HG03039 (cell line): Measurements from ENCODE around the gene CD80.
"Not testable (repeated sequence)": the region's sequence is repeated elsewhere in the genome, so short reads cannot be mapped to it uniquely, and the experiment has no call there.

Experiments
- ATAC-seq: cut with Tn5 transposase; IDR thresholded peaks from one replicate; pipeline ENCODE4 v1.9.1; 2021; ENCODE audit warnings: mild to moderate bottlenecking, moderate library complexity; ENCODE audit not compliant: unreplicated experiment

Gene CD80

DNA sequence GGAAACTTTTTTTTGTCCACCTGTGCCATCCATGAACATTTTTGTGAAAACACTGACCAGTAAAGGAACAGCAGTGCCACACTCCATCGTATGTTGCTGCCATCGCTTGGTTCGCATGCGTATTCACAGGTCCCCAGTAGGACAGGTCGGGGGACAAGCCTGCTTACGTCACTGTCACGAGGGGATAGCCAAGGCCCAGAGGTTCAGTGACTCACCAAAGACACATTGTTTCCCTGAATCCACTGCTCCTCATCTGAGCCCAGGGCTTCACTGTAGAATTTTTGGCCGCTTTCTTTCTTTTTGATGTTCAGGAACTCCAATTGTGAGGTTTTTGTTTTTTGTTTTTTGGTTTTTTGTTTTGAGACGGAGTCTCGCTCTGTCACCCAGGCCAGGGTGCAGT lies 25.8 kb upstream of the CD80 start:
- no peak for ATAC-seq

DNA sequence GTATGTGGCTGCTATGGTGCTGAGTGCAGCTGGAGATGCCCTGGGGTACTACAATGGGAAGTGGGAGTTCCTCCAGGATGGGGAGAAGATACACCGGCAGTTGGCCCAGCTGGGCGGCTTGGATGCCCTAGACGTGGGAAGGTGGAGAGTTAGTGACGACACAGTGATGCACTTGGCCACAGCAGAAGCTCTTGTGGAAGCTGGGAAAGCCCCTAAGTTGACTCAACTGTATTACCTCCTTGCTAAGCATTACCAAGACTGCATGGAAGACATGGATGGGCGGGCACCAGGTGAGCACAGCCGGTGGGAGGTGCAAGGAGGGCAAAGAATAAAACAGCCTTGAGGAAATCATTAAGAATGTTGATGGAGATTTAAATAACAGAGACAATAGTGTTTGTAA lies 22.8 kb upstream of the CD80 start:
- peak; percentile 42 for ATAC-seq

DNA sequence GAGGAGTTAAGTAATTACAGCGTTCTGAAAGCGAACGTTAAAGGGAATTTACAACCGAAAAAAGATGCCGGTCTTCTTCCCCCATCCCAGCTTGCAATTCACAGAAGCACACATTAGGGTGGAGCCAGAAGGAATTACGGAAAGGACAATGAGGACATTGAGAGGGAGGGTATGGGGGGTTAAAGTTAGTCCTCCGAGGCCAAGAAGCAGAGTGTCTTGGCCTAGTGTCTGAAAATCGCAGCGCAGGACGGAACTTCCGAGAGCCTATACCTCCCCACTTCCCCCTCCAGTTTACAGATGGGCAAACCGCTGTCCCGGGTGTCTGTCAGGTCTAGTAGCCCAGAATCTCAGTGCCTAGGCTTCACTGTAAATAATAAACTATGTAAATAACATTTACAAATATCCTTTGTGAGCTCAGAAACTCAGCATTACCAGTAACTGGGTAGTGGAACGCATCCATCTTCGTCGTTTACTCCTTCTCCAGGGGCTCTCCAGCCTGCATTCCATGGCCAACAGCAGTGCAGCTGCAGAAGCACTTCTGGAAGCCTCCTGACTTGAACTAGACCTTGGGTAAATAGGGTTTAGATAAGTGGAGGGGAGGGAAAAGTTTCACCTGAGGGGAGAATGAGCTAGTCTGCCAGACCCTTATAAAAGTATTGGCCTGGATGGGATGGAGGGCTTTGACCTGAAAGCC lies 20.8 kb upstream of the CD80 start:
- peak; percentile 45 for ATAC-seq

DNA sequence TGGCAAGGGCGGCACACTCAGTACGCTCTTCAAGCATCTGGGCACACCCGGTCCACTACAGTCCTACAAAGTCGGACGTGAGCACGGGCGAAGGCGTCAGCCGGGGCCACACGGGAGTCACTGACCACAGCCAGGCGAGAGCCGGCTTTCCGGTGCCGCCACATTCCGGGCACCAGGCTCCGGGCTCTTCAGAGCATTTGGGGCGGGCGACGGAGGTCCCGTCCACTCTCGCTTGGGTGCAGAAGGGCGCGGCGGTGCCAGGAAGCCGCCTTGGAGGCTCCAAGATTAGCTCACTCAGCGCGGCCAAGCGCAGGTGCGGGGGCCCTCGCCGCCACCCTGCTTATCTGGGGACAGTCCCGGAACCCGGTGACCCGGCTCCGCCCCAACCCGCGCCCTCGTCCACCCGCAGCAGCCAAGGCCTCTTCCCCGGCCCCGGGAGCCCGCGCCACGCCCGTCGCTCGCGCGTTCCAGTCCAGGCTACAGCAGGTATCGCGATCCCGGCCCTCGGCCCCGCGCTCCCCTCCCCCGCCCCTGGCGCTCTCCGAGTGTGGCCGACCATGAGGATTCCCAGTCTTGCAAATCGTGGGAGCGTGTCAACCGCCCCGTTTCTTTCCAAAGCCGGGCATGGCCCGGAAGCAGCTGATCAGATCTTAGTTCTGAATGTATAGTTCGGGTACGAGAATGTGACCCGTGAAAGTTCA lies 20.1 kb upstream of the CD80 start, which contains the start of gene ADPRH:
Gene ADPRH, plus strand, starts transcription at position 127 of the 701 bp plus-strand sequence. CDS start 2,678 bp downstream, outside the sequence.
- peak; percentile 47 for ATAC-seq

DNA sequence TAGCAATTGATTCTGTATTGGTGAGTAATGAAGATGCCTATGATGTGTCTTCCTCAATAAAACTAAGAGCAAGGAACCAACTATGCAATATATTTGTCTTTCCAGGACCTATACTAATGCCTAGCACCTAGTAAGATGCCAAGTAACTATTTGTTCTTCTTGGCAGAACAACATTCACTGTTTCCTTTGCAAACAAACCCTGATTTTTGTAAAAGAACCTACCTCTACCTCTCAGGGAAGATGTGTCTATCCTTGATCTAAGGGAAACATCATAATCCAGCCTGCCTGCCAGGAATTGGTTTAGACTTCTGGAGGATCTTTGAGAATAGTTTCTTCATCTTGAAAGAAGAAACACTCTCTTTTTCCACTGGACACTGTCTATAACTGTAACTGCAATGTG lies 16.1 kb upstream of the CD80 start:
- ATAC-seq, result no peak

DNA sequence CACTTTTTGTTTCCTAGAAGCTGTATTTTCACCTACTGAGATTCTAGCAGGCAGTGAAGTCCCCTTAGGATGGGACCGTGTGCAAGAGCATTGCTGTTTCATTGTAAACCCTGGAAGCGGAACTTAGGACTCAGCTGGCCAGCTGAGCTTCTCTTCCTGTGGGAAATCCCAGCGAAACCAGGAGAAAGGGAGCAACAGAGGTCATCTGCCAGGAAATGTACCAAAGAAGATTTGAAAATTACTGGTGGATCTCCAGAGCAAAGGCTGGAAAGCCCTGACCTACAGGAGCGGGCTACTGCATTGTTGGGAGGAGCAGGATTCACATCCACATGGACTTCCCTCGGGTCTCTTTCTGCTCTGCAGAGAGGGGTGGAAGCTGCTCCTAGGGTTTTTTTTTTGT lies 12.3 kb upstream of the CD80 start:
- ATAC-seq, result no peak

DNA sequence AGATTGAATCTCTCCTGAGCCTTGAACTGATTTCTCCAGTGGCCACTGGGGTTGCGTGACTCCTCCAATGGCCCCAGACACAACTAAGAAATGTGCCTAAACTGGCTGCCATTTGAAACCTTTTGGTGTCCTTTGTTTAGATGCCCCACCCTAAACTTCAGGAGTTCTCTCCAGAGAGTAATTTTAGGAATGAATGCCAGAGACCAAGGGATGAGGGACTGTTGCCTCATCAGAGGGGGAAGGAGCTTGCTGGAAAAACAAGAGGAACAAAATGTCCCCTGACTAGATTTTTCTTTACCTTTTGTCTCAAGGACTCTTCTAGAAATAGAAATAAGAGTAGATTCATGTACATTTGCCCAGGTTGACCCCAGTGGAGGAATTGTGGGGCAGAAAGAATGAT lies 11.8 kb upstream of the CD80 start:
- no peak for ATAC-seq

DNA sequence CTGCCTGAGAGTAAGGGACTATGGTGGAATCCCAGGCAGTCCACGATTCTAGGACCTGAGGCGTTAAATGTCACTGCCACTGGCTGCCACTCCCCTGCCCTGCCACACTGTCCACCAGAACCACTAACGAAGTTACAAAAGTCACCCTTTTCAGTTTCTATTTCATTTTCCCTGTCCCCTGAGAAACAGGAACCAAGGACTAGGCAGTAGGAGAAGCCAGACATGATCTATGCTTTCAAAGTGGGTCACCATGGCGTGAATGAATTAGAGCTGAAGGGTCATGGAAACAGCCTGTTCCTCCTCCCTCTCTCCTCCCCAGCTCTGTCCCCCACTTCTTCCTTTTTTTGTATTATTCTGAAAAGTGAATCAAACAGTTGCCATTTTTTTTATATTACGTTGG lies 10.8 kb upstream of the CD80 start:
- ATAC-seq, result no peak

DNA sequence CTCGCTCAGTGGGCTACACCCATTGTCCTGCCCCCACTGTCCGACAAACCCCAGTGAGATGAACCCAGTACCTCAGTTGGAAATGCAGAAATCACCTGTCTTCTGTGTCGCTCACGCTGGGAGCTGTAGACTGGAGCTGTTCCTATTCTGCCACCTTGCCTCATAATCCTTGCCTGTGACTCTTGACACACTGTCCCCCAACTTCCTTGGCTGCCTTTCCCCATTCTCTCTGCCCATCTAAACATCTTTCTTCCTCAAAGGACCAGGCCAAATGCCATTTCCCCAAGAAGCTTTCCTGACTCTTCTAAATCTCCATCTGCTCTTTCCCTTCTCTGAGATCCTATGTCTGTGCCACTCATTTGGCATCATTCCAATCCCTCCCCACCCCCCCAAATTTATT lies 9.7 kb upstream of the CD80 start:
- ATAC-seq, result no peak

DNA sequence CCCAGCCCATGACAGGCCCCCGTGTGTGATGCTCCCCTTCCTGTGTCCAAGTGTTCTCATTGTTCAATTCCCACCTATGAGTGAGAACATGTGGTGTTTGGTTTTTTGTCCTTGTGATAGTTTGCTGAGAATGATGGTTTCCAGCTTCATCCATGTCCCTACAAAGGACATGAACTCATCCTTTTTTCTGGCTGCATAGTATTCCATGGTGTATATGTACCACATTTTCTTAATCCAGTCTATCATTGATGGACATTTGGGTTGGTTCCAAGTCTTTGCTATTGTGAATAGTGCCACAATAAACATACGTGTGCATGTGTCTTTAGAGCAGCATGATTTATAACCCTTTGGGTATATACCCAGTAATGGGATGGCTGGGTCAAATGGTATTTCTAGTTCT lies 3.9 kb upstream of the CD80 start:
- ATAC-seq, result not testable (repeated sequence)

DNA sequence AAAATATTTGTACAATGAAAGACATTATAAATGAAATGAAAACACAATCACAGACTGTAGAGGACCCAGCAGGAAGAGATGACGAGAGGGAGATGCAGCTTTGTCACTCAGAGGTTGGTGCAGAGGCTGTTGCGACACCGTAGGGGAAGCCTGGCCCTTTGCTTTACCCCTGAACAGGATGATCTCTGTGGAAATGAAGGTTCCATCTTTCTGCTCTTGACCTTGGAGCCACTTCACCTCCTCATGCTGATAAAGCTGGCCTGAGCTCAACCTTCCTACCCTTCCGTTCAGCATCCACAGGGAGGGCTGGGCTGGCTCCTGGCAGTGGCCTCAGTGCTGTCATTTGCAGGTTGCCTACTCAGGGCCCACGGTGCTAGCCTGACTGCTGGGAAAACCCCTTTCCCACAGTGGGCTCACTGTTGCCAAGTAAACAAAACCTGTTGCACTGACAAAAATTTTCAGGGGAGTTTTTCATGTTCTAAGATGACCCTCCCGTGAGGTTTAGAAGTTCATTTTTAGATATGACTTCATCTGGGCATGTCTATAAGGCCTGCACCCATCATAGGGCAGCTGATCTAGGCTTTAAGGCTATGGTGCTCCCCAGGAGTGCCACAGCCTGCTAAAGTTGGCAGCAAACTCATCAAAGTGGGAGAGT lies 3.0 kb upstream of the CD80 start:
- peak; percentile 68 for ATAC-seq

DNA sequence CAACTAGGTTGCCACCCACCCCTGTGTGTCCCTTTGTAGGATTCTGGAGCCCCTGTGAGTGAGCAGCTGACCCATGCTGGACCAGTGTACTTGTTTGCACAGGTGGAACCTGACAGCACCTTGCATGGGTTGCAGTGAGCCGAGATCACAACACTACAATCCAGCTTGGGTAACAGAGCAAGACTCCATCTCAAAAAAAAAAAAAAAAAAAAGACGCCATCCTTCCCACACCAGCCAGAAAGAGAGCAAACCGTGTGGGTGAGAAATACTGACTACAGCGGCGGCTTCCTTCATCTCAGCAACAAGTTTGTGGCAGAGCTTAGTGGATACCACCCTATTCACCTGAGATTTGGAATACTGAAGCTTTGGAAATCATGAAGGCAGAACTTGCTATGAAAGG lies 746 bp upstream of the CD80 start:
- no peak for ATAC-seq

DNA sequence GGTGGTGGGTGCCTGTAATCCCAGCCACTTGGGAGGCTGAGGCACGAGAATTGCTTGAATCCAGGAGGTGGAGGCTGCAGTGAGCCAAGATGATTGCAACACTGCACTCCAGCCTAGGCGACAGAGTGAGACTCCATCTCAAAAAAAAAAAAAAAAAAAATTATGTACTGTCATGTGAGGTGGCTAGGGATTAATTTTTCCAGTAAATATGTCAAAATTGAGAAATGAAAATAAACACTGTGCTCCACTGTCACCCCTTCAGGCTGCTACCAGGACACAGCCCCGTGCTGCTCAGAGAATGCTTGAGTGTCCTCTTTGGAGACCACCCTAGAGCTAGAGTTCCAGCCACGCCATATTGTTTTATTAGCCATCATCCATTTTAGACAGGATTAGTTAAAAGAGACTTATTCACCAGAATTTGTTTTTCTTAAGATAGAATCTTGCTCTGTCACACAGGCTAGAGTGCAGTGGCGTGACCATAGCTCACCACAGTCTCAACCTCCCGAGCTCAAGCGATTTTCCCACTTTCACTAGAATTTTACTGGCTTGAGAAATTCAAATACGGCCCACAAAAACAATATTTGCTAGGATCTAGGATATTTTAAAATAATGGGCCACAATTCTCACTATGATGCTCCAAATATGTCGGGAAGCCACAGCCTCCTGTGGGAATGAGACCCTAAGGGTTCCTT lies 642 bp downstream of the CD80 start:
- no peak for ATAC-seq

DNA sequence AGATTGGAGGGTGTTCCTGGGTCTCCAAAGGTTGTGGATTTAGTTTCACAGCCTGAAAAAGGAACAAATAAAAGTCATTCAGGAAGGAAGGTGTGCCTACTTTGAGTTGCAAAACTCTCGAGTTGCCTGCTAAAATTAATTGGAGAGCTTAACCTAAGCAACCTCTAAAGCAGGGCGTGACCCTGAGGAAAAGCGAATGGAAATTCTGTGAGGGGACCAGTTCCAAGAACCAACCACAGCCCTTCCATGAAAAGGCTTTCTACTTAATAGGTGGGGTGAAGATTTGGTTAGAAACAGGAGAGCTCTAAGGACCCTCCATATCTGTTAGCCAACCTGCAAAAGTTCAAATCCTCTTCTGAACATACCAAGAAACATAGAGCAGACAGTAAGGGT lies 1.5 kb downstream of the CD80 start:
- no peak for ATAC-seq

DNA sequence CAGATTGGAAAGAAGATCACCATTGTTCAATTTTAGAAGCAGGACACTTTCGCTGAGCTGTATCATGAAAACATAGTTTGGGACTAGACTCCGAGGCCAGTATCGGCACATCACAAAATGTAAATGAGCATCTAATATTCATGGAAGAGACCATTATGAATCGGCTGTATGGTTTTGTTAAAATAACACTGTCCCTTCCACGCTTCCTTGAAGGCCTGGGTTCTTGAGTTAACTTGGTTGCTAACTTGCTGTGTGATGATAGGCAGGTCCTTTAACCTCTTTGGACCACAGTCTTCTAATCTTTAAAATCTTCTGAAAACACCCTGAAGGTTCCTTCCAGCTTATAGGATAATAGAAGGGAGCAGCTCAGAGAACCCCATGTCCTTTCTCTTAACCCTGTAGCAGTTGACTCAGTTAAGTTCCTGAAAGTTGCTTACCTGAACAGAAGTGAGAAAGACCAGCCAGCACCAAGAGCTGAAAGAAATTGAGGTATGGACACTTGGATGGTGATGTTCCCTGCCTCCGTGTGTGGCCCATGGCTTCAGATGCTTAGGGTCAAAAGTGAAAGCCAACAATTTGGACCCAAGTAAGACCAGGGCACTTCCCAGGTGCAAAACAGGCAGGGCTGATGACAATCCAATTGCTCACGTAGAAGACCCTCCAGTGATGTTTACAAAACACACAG lies 2.1 kb downstream of the CD80 start:
- no peak for ATAC-seq

DNA sequence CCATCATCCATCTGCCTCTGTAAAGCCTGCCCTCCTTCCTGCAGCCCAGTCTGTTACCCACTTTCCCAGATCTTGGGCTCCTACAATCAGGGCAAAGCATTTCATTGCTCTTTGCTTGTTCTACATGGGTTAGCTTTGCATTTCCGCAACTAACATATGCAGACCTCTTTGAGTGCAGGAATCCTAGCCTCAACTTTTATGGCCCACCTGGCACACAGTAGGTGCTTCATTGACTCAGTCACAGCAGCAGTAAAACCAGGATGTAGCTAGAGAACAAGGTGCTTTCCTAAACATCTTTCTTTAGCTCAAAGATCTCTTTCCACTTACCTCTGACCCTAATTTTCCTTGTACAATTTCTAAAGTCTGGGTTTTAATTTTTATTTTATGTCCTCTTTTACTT lies 3.5 kb downstream of the CD80 start:
- ATAC-seq, result no peak

DNA sequence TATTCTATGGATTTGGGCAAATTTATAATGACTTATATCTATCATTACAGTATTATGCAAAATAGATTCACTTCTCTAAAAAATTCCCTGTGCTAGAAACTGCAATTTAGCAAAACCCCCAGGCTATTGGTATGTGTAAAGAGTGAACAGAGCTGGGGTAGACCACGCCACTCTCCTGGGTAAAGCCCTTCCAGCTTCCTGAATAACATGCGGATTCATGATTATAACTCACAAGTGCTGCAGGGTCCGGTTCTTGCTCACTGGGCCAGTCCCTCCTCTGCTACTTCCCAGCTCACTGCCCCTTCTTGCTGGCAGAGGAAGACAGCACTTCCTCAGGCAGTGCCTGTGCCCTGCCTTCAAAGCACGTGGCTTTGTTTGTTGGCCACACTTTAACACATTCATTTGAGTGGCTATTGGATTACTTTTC lies 4.1 kb downstream of the CD80 start:
- ATAC-seq, result no peak

DNA sequence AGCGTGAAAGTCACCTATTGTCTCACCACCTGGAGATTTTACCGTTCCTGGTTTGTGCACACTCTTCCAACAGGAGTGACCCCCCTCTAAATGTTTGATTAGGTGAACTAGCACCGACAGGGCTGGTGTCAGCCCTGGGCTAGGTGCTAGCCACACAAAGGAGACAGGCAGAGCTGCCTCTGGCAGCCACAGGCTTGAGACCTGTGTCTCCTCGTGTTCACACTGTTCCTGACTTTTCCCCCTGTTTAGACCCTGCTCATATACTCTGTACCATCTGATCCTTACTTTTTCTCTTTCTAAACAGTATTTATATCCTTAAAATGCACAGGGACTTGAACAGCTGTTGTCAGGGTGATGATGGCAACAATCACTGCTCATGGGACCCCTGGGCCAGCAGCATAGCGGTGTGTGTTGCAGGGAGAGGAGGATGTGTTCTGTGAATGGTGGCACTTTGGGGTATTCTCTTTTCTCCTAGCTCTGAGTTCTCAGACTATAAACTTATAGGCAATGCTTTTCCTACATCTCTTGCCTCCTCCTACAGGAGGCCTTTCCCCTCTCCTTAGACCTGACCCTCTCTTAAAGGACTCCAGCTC lies 5.5 kb downstream of the CD80 start:
- no peak for ATAC-seq

DNA sequence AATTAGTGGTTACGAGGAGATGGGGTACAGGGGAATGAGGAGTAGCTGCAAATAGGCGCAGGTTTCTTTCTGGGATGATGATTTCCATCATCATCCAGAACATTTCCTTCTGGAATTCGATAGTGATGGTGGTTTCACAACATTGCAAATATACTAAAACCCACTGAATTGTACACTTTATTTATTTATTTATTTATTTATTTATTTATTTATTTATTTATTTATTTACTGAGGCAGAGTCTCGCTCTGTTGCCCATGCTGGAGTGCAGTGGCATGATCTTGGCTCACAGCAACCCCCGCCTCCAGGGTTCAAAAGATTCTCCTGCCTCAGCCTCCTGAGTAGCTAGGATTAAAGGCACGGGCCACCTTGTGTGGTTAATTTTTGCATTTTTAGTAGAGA lies 6.5 kb downstream of the CD80 start:
- not testable (repeated sequence) for ATAC-seq

DNA sequence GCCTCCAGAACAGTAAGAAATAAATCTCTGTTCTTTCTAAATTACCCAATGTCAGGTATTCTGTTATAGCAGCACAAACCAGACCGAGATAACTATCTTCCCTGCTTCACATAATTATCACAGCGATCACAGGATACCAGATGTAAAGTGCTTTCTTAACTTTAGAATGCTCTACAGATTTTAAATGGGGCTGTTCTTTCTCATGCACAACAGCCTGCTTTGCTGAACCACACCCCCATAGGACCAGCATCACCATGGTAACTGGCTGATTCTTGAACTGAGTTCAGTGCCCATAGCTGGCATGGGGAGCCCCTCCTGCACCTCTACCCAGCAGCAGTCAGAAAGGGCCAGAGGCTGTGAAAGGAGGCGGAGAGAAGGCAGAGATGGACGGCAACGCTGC lies 7.8 kb downstream of the CD80 start:
- ATAC-seq, result no peak
